ENCODE results near the gene B3GNT5.

- TF ChIP-seq CTCF (IDR thresholded peaks at IDR 0.05) (no peak), POLR2A (IDR thresholded peaks at IDR 0.05) (no peak)
Observed at GRCh38 chr3:183310936-183311335, 57.9 kb downstream of the B3GNT5 start.

All from uterus (tissue), 2 donors.